ENCODE data around the gene ST6GALNAC3.
"Not testable (repeated sequence)": the region's sequence is repeated elsewhere in the genome, so short reads cannot be mapped to it uniquely, and the experiment has no call there.

The ST6GALNAC3 gene

GRCh38 chr1:76640092-76640491 lies 565.5 kb downstream of the ST6GALNAC3 start:
- peak; percentile 2 for DNase-seq (ENCODE audit: low spot score)

- no peak for DNase-seq (ENCODE audit: low spot score)
Measured at GRCh38 chr1:76640723-76641122, 566.2 kb downstream of the ST6GALNAC3 start.

- DNase-seq (ENCODE audit: low spot score), result no peak
Measured at GRCh38 chr1:76644139-76644538, 569.6 kb downstream of the ST6GALNAC3 start.

- not testable (repeated sequence) for DNase-seq (ENCODE audit: low spot score)
Measured at GRCh38 chr1:76652860-76653259, 578.3 kb downstream of the ST6GALNAC3 start.

- no peak for DNase-seq (ENCODE audit: low spot score)
Measured at GRCh38 chr1:76657623-76658022, 583.1 kb downstream of the ST6GALNAC3 start.

GRCh38 chr1:76659171-76659940 lies 584.8 kb downstream of the ST6GALNAC3 start:
- DNase-seq (ENCODE audit: low spot score), result no peak

GRCh38 chr1:76661531-76661930 lies 587.0 kb downstream of the ST6GALNAC3 start:
- no peak for DNase-seq (ENCODE audit: low spot score)

- DNase-seq (ENCODE audit: low spot score), result no peak
Measured at GRCh38 chr1:76666499-76666898, 592.0 kb downstream of the ST6GALNAC3 start.

- DNase-seq (ENCODE audit: low spot score), result no peak
Measured at GRCh38 chr1:76668046-76668445, 593.5 kb downstream of the ST6GALNAC3 start.

GRCh38 chr1:76669131-76669530 lies 594.6 kb downstream of the ST6GALNAC3 start:
- DNase-seq (ENCODE audit: low spot score), result no peak

- no peak for DNase-seq (ENCODE audit: low spot score)
Measured at GRCh38 chr1:76669624-76670315, 595.2 kb downstream of the ST6GALNAC3 start.

GRCh38 chr1:76674689-76675210 lies 600.2 kb downstream of the ST6GALNAC3 start:
- DNase-seq (ENCODE audit: low spot score), result no peak

- no peak for DNase-seq (ENCODE audit: low spot score)
Measured at GRCh38 chr1:76677416-76678405, 603.2 kb downstream of the ST6GALNAC3 start.

- no peak for DNase-seq (ENCODE audit: low spot score)
Measured at GRCh38 chr1:76679534-76680152, 605.1 kb downstream of the ST6GALNAC3 start.

- no peak for DNase-seq (ENCODE audit: low spot score)
Measured at GRCh38 chr1:76680651-76681050, 606.1 kb downstream of the ST6GALNAC3 start.

- no peak for DNase-seq (ENCODE audit: low spot score)
Measured at GRCh38 chr1:76682138-76682537, 607.6 kb downstream of the ST6GALNAC3 start.

Measured in GM03348 (cell line).